GM23338 (cell line): ENCODE measurements around the gene APOA1. TPM values are rescaled to one million over a fixed set of nuclear protein-coding genes. Genes with fewer than 3 reads are reported as not detected.
A peak's percentile ranks its signal among the peaks of the same experiment; 100 is the strongest.

Experiments
- ATAC-seq: fragments of 200-7000 bp; cut with Tn5 transposase; 3 replicates; pipeline ENCODE4 v1.9.1; 2020
- DNase-seq: peaks from one replicate; pipeline ENCODE4 v3.0.0-alpha.2; 2015; ENCODE audit warnings: low spot score
- H2AFZ ChIP-seq: fragments of 200-600 bp; sonication (generic); 2 replicates; pipeline ENCODE4 v1.8.0; 2016; ENCODE audit warnings: antibody characterized with exemption, mild to moderate bottlenecking, moderate library complexity
- H3F3A ChIP-seq: fragments of 200-600 bp; sonication (generic); replicated peaks from 2 replicates; pipeline ENCODE4 v1.8.0; 2017; ENCODE audit warnings: antibody characterized with exemption, mixed run types, low read depth
- H3K27ac ChIP-seq: fragments of 200-600 bp; sonication (generic); 2 replicates; pipeline ENCODE4 v1.6.1; 2016; ENCODE audit warnings: low read depth
- H3K27me3 ChIP-seq: fragments of 200-600 bp; sonication (generic); 2 replicates; pipeline ENCODE4 v1.8.0; 2016; ENCODE audit warnings: mild to moderate bottlenecking, mixed run types, moderate library complexity; ENCODE audit not compliant: insufficient read depth
- H3K36me3 ChIP-seq: fragments of 200-600 bp; sonication (generic); 2 replicates; pipeline ENCODE4 v1.8.0; 2016; ENCODE audit warnings: mild to moderate bottlenecking; ENCODE audit not compliant: insufficient read depth
- H3K4me1 ChIP-seq: fragments of 200-600 bp; sonication (generic); 2 replicates; pipeline ENCODE4 v1.8.0; 2016; ENCODE audit warnings: mild to moderate bottlenecking, moderate library complexity; ENCODE audit not compliant: insufficient read depth
- H3K4me2 ChIP-seq: fragments of 200-600 bp; sonication (generic); 2 replicates; pipeline ENCODE4 v1.7.1; 2017; ENCODE audit warnings: mixed run types
- H3K4me3 ChIP-seq: fragments of 200-600 bp; sonication (generic); 2 replicates; pipeline ENCODE4 v1.6.1; 2016; ENCODE audit warnings: mixed run types
- H3K79me2 ChIP-seq: fragments of 200-600 bp; sonication (generic); replicated peaks from 2 replicates; pipeline ENCODE4 v1.8.0; 2017; ENCODE audit warnings: mild to moderate bottlenecking; ENCODE audit not compliant: insufficient read depth
- H3K9me2 ChIP-seq: fragments of 200-600 bp; sonication (generic); 2 replicates; pipeline ENCODE4 v1.8.0; 2017; ENCODE audit not compliant: insufficient read depth
- H4K20me1 ChIP-seq: fragments of 200-600 bp; sonication (generic); replicated peaks from 2 replicates; pipeline ENCODE4 v1.8.0; 2017; ENCODE audit warnings: mild to moderate bottlenecking; ENCODE audit not compliant: insufficient read depth
- H3K27ac Mint-ChIP-seq: 2 replicates; pipeline ENCODE4 v1.8.0; 2020; ENCODE audit warnings: inconsistent platforms, mild to moderate bottlenecking, moderate library complexity, mixed read lengths
- H3K27me3 Mint-ChIP-seq: 3 replicates; pipeline ENCODE4 v1.8.0; 2022; ENCODE audit warnings: low read depth, mild to moderate bottlenecking, moderate library complexity, mixed read lengths, inconsistent platforms; ENCODE audit not compliant: insufficient read depth, poor library complexity
- H3K36me3 Mint-ChIP-seq: 3 replicates; pipeline ENCODE4 v1.8.0; 2021; ENCODE audit warnings: low read depth, mild to moderate bottlenecking, inconsistent platforms, moderate library complexity, mixed read lengths
- H3K4me1 Mint-ChIP-seq: 3 replicates; pipeline ENCODE4 v1.8.0; 2020; ENCODE audit warnings: mild to moderate bottlenecking, inconsistent platforms, mixed read lengths
- H3K4me3 Mint-ChIP-seq: 3 replicates; pipeline ENCODE4 v1.8.0; 2021; ENCODE audit warnings: moderate library complexity, mild to moderate bottlenecking, inconsistent platforms, mixed read lengths
- H3K9me3 Mint-ChIP-seq: 3 replicates; pipeline ENCODE4 v1.8.0; 2020; ENCODE audit warnings: moderate library complexity, mild to moderate bottlenecking, inconsistent platforms, mixed read lengths
- EZH2 ChIP-seq: fragments of 200-600 bp; sonication (generic); IDR thresholded peaks from one replicate; pipeline ENCODE4 v1.8.0; 2017; ENCODE audit warnings: antibody characterized with exemption, mild to moderate bottlenecking, low read depth; ENCODE audit not compliant: unreplicated experiment
- POLR2AphosphoS5 ChIP-seq: IDR thresholded peaks from 2 replicates; pipeline ENCODE4 v1.6.1; 2016; ENCODE audit warnings: antibody characterized with exemption, low read depth
- STAT1 ChIP-seq: IDR thresholded peaks from one replicate; pipeline ENCODE4 v1.6.1; 2016; ENCODE audit warnings: antibody characterized with exemption; ENCODE audit not compliant: unreplicated experiment
- ZNF114 ChIP-seq: fragments of 250-450 bp; sonication (Bioruptor Pico); IDR thresholded peaks from 2 replicates; pipeline ENCODE4 v1.5.0; 2020; ENCODE audit warnings: mild to moderate bottlenecking, moderate library complexity
- polyA plus RNA-seq: library from polyadenylated mRNA; unstranded; fragments of >200 nt; fragmentation: Nextera tagmentation; extraction: Ambion mirVana; gene quantifications from 2 replicates; pipeline ENCODE4 v1.2.1, GENCODE V29; 2016
- total RNA-seq: library from RNA; depleted of rRNA; stranded (reverse); fragments of >200 nt; shearing (Covaris generic); gene quantifications from 2 replicates; pipeline ENCODE4 v1.2.3, GENCODE V29; 2014
- TF ChIP-seq, protein P1 (sequence below): IDR thresholded peaks from 2 replicates; pipeline ENCODE4 v1.6.1; 2016; ENCODE audit warnings: antibody characterized with exemption
- TF ChIP-seq, protein P2 (sequence below): fragments of 250-450 bp; sonication (Bioruptor Pico); IDR thresholded peaks from 2 replicates; pipeline ENCODE4 v1.5.0; 2020; ENCODE audit warnings: mild to moderate bottlenecking, moderate library complexity
- TF ChIP-seq, protein P3 (sequence below), 2 experiments: fragments of 200-600 bp in 1 of 2; sonication (generic) in 1 of 2; conservative IDR thresholded peaks; 2 replicates each; pipeline versions ENCODE4 v1.5.1 to v1.6.1; 2016 to 2017; ENCODE audit warnings: antibody characterized with exemption in 2 of 2, low read depth in 2 of 2, mild to moderate bottlenecking in 2 of 2, moderate library complexity in 1 of 2
- TF ChIP-seq, protein P4 (sequence below): IDR thresholded peaks from one replicate; pipeline ENCODE4 v1.6.1; 2018; ENCODE audit warnings: antibody characterized with exemption; ENCODE audit not compliant: unreplicated experiment

APOA1 gene
- total and polyA plus RNA-seq, 2 experiments from 2014 or later, result 0.60 TPM; not detected in 1

DNA sequence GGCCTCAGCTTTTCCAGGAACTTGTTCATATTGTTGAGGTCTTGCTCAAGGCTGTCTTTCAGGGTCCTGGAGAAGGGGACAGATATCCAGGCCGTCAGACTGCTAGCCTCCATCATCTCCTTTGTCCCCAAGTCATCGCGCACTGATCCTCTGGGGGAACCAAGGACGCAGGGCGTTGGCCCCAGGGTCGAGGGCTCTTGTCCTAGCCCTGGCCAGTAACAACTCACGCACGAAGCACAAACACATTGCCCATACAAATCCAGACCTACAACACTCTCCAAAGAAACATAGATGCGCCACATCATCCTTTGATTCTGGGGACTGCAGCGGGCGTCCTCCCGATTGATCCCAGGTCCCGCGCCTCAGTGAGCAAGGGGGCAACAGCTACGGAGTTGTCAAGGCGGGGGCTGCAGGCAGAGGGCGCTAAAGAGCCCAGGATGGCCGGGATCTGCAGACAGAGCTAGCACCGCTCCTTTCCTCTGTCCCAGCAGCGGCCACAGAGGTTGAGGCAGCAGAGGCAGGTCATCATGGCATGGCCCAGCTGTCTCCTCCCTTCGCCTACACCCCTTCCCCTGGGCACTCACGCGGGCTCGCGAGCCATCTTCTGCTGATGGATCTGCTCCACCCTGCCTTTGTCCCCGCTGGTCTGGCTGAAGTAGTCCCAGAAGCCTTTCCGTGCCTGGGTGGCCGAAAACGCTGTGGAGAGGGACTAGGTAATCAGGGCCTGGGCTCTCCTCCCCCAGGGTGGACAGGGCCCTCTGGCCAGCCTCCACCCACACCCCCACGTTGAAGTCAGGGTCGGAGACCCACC, 46.2 kb downstream of the APOA1 start:
- no peak overlapping the region for H3K27ac Mint-ChIP-seq
- no peaks in the 10 kb centered on the region for H3K9me2 ChIP-seq
- peaks cover 10% of the 10 kb centered on the region for H3K4me1 ChIP-seq
- H3F3A ChIP-seq, result 0 out of 2 replicates have a peak, but pooled peaks cover 2% of the 10 kb centered on the region
- peaks cover 10% of the 10 kb centered on the region for H3K27me3 Mint-ChIP-seq
- H3K79me2 ChIP-seq, result peaks cover 15% of the 10 kb centered on the region
- H4K20me1 ChIP-seq, result peaks cover 8% of the 10 kb centered on the region; the same call in 1 of the 2 replicates
- H3K9me3 Mint-ChIP-seq, result no peaks in the 10 kb centered on the region
- peak; percentile 94 for DNase-seq
- H3K4me3 ChIP-seq, result no peak overlapping the region
- H3K27ac ChIP-seq, result no peak overlapping the region
- peaks cover 23% of the 10 kb centered on the region for H3K4me1 Mint-ChIP-seq
- peak overlapping the region; percentile 80 for H2AFZ ChIP-seq
- ATAC-seq, result peak; percentile 81
- 0 out of 2 replicates have a peak, but pooled peaks cover 2% of the 10 kb centered on the region for H3K36me3 ChIP-seq
- peak overlapping the region; percentile 46; the same call in 1 of the 2 replicates for H3K4me2 ChIP-seq
- H3K4me3 Mint-ChIP-seq, result peak overlapping the region; percentile 50
- TF ChIP-seq, protein P1, sequence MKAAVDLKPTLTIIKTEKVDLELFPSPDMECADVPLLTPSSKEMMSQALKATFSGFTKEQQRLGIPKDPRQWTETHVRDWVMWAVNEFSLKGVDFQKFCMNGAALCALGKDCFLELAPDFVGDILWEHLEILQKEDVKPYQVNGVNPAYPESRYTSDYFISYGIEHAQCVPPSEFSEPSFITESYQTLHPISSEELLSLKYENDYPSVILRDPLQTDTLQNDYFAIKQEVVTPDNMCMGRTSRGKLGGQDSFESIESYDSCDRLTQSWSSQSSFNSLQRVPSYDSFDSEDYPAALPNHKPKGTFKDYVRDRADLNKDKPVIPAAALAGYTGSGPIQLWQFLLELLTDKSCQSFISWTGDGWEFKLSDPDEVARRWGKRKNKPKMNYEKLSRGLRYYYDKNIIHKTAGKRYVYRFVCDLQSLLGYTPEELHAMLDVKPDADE, result no peak
- TF ChIP-seq, protein P2, sequence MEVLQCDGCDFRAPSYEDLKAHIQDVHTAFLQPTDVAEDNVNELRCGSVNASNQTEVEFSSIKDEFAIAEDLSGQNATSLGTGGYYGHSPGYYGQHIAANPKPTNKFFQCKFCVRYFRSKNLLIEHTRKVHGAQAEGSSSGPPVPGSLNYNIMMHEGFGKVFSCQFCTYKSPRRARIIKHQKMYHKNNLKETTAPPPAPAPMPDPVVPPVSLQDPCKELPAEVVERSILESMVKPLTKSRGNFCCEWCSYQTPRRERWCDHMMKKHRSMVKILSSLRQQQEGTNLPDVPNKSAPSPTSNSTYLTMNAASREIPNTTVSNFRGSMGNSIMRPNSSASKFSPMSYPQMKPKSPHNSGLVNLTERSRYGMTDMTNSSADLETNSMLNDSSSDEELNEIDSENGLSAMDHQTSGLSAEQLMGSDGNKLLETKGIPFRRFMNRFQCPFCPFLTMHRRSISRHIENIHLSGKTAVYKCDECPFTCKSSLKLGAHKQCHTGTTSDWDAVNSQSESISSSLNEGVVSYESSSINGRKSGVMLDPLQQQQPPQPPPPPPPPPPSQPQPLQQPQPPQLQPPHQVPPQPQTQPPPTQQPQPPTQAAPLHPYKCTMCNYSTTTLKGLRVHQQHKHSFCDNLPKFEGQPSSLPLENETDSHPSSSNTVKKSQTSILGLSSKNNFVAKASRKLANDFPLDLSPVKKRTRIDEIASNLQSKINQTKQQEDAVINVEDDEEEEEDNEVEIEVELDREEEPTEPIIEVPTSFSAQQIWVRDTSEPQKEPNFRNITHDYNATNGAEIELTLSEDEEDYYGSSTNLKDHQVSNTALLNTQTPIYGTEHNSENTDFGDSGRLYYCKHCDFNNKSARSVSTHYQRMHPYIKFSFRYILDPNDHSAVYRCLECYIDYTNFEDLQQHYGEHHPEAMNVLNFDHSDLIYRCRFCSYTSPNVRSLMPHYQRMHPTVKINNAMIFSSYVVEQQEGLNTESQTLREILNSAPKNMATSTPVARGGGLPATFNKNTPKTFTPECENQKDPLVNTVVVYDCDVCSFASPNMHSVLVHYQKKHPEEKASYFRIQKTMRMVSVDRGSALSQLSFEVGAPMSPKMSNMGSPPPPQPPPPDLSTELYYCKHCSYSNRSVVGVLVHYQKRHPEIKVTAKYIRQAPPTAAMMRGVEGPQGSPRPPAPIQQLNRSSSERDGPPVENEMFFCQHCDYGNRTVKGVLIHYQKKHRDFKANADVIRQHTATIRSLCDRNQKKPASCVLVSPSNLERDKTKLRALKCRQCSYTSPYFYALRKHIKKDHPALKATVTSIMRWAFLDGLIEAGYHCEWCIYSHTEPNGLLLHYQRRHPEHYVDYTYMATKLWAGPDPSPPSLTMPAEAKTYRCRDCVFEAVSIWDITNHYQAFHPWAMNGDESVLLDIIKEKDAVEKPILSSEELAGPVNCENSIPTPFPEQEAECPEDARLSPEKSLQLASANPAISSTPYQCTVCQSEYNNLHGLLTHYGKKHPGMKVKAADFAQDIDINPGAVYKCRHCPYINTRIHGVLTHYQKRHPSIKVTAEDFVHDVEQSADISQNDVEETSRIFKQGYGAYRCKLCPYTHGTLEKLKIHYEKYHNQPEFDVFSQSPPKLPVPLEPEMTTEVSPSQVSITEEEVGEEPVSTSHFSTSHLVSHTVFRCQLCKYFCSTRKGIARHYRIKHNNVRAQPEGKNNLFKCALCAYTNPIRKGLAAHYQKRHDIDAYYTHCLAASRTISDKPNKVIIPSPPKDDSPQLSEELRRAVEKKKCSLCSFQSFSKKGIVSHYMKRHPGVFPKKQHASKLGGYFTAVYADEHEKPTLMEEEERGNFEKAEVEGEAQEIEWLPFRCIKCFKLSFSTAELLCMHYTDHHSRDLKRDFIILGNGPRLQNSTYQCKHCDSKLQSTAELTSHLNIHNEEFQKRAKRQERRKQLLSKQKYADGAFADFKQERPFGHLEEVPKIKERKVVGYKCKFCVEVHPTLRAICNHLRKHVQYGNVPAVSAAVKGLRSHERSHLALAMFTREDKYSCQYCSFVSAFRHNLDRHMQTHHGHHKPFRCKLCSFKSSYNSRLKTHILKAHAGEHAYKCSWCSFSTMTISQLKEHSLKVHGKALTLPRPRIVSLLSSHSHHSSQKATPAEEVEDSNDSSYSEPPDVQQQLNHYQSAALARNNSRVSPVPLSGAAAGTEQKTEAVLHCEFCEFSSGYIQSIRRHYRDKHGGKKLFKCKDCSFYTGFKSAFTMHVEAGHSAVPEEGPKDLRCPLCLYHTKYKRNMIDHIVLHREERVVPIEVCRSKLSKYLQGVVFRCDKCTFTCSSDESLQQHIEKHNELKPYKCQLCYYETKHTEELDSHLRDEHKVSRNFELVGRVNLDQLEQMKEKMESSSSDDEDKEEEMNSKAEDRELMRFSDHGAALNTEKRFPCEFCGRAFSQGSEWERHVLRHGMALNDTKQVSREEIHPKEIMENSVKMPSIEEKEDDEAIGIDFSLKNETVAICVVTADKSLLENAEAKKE (CRISPR knock-in tag), result no peak
- 0 out of 2 replicates have a peak, but pooled peaks have one; percentile 16 for TF ChIP-seq POLR2AphosphoS5
- TF ChIP-seq, protein P3, sequence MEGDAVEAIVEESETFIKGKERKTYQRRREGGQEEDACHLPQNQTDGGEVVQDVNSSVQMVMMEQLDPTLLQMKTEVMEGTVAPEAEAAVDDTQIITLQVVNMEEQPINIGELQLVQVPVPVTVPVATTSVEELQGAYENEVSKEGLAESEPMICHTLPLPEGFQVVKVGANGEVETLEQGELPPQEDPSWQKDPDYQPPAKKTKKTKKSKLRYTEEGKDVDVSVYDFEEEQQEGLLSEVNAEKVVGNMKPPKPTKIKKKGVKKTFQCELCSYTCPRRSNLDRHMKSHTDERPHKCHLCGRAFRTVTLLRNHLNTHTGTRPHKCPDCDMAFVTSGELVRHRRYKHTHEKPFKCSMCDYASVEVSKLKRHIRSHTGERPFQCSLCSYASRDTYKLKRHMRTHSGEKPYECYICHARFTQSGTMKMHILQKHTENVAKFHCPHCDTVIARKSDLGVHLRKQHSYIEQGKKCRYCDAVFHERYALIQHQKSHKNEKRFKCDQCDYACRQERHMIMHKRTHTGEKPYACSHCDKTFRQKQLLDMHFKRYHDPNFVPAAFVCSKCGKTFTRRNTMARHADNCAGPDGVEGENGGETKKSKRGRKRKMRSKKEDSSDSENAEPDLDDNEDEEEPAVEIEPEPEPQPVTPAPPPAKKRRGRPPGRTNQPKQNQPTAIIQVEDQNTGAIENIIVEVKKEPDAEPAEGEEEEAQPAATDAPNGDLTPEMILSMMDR (conservative IDR thresholded peaks at IDR 0.05; ENCODE audit: low read depth in 2 of 2), result peak; percentile 80 to 95
- TF ChIP-seq STAT1, result no peak
- TF ChIP-seq, protein P4, sequence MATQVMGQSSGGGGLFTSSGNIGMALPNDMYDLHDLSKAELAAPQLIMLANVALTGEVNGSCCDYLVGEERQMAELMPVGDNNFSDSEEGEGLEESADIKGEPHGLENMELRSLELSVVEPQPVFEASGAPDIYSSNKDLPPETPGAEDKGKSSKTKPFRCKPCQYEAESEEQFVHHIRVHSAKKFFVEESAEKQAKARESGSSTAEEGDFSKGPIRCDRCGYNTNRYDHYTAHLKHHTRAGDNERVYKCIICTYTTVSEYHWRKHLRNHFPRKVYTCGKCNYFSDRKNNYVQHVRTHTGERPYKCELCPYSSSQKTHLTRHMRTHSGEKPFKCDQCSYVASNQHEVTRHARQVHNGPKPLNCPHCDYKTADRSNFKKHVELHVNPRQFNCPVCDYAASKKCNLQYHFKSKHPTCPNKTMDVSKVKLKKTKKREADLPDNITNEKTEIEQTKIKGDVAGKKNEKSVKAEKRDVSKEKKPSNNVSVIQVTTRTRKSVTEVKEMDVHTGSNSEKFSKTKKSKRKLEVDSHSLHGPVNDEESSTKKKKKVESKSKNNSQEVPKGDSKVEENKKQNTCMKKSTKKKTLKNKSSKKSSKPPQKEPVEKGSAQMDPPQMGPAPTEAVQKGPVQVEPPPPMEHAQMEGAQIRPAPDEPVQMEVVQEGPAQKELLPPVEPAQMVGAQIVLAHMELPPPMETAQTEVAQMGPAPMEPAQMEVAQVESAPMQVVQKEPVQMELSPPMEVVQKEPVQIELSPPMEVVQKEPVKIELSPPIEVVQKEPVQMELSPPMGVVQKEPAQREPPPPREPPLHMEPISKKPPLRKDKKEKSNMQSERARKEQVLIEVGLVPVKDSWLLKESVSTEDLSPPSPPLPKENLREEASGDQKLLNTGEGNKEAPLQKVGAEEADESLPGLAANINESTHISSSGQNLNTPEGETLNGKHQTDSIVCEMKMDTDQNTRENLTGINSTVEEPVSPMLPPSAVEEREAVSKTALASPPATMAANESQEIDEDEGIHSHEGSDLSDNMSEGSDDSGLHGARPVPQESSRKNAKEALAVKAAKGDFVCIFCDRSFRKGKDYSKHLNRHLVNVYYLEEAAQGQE, result no peak
- no peak for TF ChIP-seq EZH2
- TF ChIP-seq ZNF114 (CRISPR knock-in tag), result no peak
- no peaks in the 10 kb centered on the region for H3K27me3 ChIP-seq
- peaks cover 9% of the 10 kb centered on the region for H3K36me3 Mint-ChIP-seq
